BJ (cell line): ENCODE measurements around the gene RGPD4. TPM values are rescaled to one million over a fixed set of nuclear protein-coding genes. Genes with fewer than 3 reads are reported as not detected.

ENCODE experiments used
- CTCF ChIA-PET: fragments of 350-600 bp; formaldehyde crosslinking; extraction: SDS; loops from one replicate; lab custom pipeline; 2021; ENCODE audit warnings: antibody characterized with exemption, inconsistent platforms; lab: Yijun Ruan, JAX
- POLR2A ChIA-PET: fragments of 300-600 bp; sonication (Branson Sonifier 250); formaldehyde crosslinking; extraction: SDS; loops from one replicate; lab custom pipeline; 2021; ENCODE audit warnings: antibody characterized with exemption; lab: Charles Lee
- DNase-seq: peaks from one replicate; pipeline ENCODE4 v3.0.0-alpha.2; 2011; ENCODE audit warnings: low read depth
- H3K27me3 ChIP-seq: 2 replicates; pipeline ENCODE4 v1.6.0; 2011; ENCODE audit warnings: low read length; ENCODE audit not compliant: control insufficient read depth, insufficient read depth
- H3K36me3 ChIP-seq: 2 replicates; pipeline ENCODE4 v1.5.1; 2011; ENCODE audit warnings: low read length; ENCODE audit not compliant: control insufficient read depth, insufficient read depth
- H3K4me3 ChIP-seq: 2 replicates; pipeline ENCODE4 v1.5.1; 2011; ENCODE audit warnings: low read depth, mild to moderate bottlenecking, control low read depth, low read length
- CTCF ChIP-seq: IDR thresholded peaks from 2 replicates; pipeline ENCODE4 v1.5.1; 2011; ENCODE audit warnings: low read depth, mild to moderate bottlenecking, control low read depth, inconsistent platforms, low read length, moderate library complexity; ENCODE audit not compliant: insufficient read depth
- polyA plus RNA-seq: library from polyadenylated mRNA; depleted of rRNA; stranded (reverse); fragments of >200 nt; gene quantifications from 2 replicates; pipeline ENCODE4 v1.2.3, GENCODE V29; 2011

Gene RGPD4
- polyA plus RNA-seq, 1 experiment: not detected

- no peak overlapping the region for H3K4me3 ChIP-seq
- DNase-seq: no peak
- no peaks in the 10 kb centered on the region for H3K27me3 ChIP-seq
- POLR2A ChIA-PET: no interaction called here
- CTCF ChIA-PET: interaction anchor here (1.6 kb wide), 1 partner anchor 13 kb away, joined by 4 read pairs; no protein-coding TSS in a partner anchor
- no peaks in the 10 kb centered on the region for H3K36me3 ChIP-seq
- TF ChIP-seq CTCF: no peak
These were observed 100.4 kb downstream of the RGPD4 start for GRCh38 chr2:107927034-107927534.

- Histone ChIP-seq H3K27me3 (no peaks in the 10 kb centered on the region), H3K36me3 (no peaks in the 10 kb centered on the region), H3K4me3 (no peak overlapping the region)
- CTCF ChIA-PET: no interaction called here
- no peak for DNase-seq
- no peak for TF ChIP-seq CTCF
- POLR2A ChIA-PET: no interaction called here
These were observed 104.7 kb downstream of the RGPD4 start for GRCh38 chr2:107931412-107931811.

- ChIA-PET POLR2A (no interaction called here), CTCF (interaction anchor here (0.5 kb wide), 1 partner anchor 163 kb away, joined by 3 read pairs; no protein-coding TSS in a partner anchor)
- H3K36me3 ChIP-seq: no peaks in the 10 kb centered on the region
- no peaks in the 10 kb centered on the region for H3K27me3 ChIP-seq
- no peak for TF ChIP-seq CTCF
- no peak overlapping the region for H3K4me3 ChIP-seq
- DNase-seq: no peak
These were observed 105.8 kb downstream of the RGPD4 start for GRCh38 chr2:107932488-107932887.

- TF ChIP-seq CTCF: peak; percentile 31
- ChIA-PET CTCF (no interaction called here), POLR2A (no interaction called here)
- Histone ChIP-seq H3K4me3 (no peak overlapping the region), H3K36me3 (no peaks in the 10 kb centered on the region), H3K27me3 (no peaks in the 10 kb centered on the region)
- DNase-seq: no peak
These were observed 106.3 kb downstream of the RGPD4 start for GRCh38 chr2:107932979-107933378.

- ChIA-PET CTCF (interaction anchor here (0.6 to 0.8 kb wide), 3 partner anchors 37 to 1946 kb away, joined by 3 read pairs; no protein-coding TSS in a partner anchor), POLR2A (no interaction called here)
- DNase-seq: no peak
- H3K27me3 ChIP-seq: no peaks in the 10 kb centered on the region
- no peak overlapping the region for H3K4me3 ChIP-seq
- TF ChIP-seq CTCF: peak; percentile 31
- H3K36me3 ChIP-seq: no peaks in the 10 kb centered on the region
These were observed 110.0 kb downstream of the RGPD4 start for GRCh38 chr2:107936433-107937359.
